Lower lobe of right lung (tissue), 2 donors: ENCODE results near the gene LRRC34. TPM values are rescaled to one million over a fixed set of nuclear protein-coding genes. Genes with fewer than 3 reads are reported as not detected.

ENCODE experiments used
- ATAC-seq, 2 donors: fragments of 200-7000 bp; cut with Tn5 transposase; one replicate each; pipeline ENCODE4 v1.9.1; 2020 to 2022; ENCODE audit warnings: mild to moderate bottlenecking in 2 of 2, moderate library complexity in 2 of 2
- DNase-seq: peaks from one replicate; pipeline ENCODE4 v3.0.0-alpha.2; 2020
- H3K27ac ChIP-seq: fragments of 200-600 bp; one replicate; pipeline ENCODE4 v1.8.0; 2022
- H3K27me3 ChIP-seq: fragments of 200-600 bp; one replicate; pipeline ENCODE4 v1.8.0; 2022; ENCODE audit warnings: low read depth
- H3K36me3 ChIP-seq: fragments of 200-600 bp; one replicate; pipeline ENCODE4 v1.8.0; 2022; ENCODE audit warnings: mild to moderate bottlenecking
- H3K4me1 ChIP-seq: fragments of 200-600 bp; one replicate; pipeline ENCODE4 v1.8.0; 2022
- H3K4me3 ChIP-seq: fragments of 200-600 bp; one replicate; pipeline ENCODE4 v1.8.0; 2022; ENCODE audit warnings: mild to moderate bottlenecking
- H3K9me3 ChIP-seq: fragments of 200-600 bp; one replicate; pipeline ENCODE4 v1.8.0; 2022
- intact Hi-C: fragments of 100-400 bp; cut with DNase I; formaldehyde crosslinking; loops from one replicate; pipeline ENCODE4 v1.11.0; 2022
- total RNA-seq: library from RNA; stranded (reverse); fragmentation: NEBNext Ultra II Directional; extraction: Animal tissue kit (Norgen Biotek cat#: 25700); gene quantifications from one replicate; pipeline ENCODE4 v1.2.1, GENCODE V29; 2021
- TF ChIP-seq, protein P1 (sequence below): fragments of 200-600 bp; IDR thresholded peaks from one replicate; pipeline ENCODE4 v1.8.0; 2022; ENCODE audit warnings: antibody characterized with exemption, mild to moderate bottlenecking
- donor health status: DM: no; HTN: yes; CAD: no; lungs with severe emphysema.

The LRRC34 gene
- total RNA-seq, 1 donor from 2014 or later = 4.8 TPM

- intact Hi-C loops = no loop called here
- Histone ChIP-seq H3K4me3 (no peak overlapping the region), H3K4me1 (no peaks in the 10 kb centered on the region), H3K36me3 (no peaks in the 10 kb centered on the region), H3K9me3 (no peaks in the 10 kb centered on the region), H3K27ac (no peak overlapping the region), H3K27me3 (no peaks in the 10 kb centered on the region)
- no peak for ATAC-seq
- TF ChIP-seq, protein P1, sequence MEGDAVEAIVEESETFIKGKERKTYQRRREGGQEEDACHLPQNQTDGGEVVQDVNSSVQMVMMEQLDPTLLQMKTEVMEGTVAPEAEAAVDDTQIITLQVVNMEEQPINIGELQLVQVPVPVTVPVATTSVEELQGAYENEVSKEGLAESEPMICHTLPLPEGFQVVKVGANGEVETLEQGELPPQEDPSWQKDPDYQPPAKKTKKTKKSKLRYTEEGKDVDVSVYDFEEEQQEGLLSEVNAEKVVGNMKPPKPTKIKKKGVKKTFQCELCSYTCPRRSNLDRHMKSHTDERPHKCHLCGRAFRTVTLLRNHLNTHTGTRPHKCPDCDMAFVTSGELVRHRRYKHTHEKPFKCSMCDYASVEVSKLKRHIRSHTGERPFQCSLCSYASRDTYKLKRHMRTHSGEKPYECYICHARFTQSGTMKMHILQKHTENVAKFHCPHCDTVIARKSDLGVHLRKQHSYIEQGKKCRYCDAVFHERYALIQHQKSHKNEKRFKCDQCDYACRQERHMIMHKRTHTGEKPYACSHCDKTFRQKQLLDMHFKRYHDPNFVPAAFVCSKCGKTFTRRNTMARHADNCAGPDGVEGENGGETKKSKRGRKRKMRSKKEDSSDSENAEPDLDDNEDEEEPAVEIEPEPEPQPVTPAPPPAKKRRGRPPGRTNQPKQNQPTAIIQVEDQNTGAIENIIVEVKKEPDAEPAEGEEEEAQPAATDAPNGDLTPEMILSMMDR = peak; percentile 44
- no peak for DNase-seq
These were observed 68.2 kb downstream of the LRRC34 start for GRCh38 chr3:169744366-169745054.

Other genes with a start within 250 kb of the LRRC34 start
- 92.4 TPM for gene MECOM, start 149.2 kb downstream of the LRRC34 start, total RNA-seq
- gene TERC, start 47.8 kb downstream of the LRRC34 start, total RNA-seq = 2.9 TPM
- 0.92 TPM for gene ACTRT3, start 43.3 kb downstream of the LRRC34 start, total RNA-seq
- gene MYNN, start 39.5 kb downstream of the LRRC34 start, total RNA-seq = 15.0 TPM
- gene LRRIQ4, start within 50 bp of the LRRC34 start, total RNA-seq = not detected
- 1.1 TPM for gene LRRC31, start 57.0 kb upstream of the LRRC34 start, total RNA-seq
- gene SAMD7, start 98.7 kb upstream of the LRRC34 start, total RNA-seq = not detected
- 153 TPM for gene SEC62, start 153.9 kb upstream of the LRRC34 start, total RNA-seq
- 24.4 TPM for gene GPR160, start 225.1 kb upstream of the LRRC34 start, total RNA-seq